Nasal cavity respiratory epithelium epithelial cell of viscerocranial mucosa (primary cell): ENCODE results near the gene BAD. TPM values are rescaled to one million over a fixed set of nuclear protein-coding genes. Genes with fewer than 3 reads are reported as not detected.

Experiments used
- total RNA-seq: library from RNA; depleted of rRNA; stranded (reverse); fragments of >200 nt; gene quantifications from 2 replicates; pipeline ENCODE4 v1.2.3, GENCODE V29; 2014

Gene BAD
- total RNA-seq = 35.6 and 76.6 TPM in 2 replicates

DNA sequence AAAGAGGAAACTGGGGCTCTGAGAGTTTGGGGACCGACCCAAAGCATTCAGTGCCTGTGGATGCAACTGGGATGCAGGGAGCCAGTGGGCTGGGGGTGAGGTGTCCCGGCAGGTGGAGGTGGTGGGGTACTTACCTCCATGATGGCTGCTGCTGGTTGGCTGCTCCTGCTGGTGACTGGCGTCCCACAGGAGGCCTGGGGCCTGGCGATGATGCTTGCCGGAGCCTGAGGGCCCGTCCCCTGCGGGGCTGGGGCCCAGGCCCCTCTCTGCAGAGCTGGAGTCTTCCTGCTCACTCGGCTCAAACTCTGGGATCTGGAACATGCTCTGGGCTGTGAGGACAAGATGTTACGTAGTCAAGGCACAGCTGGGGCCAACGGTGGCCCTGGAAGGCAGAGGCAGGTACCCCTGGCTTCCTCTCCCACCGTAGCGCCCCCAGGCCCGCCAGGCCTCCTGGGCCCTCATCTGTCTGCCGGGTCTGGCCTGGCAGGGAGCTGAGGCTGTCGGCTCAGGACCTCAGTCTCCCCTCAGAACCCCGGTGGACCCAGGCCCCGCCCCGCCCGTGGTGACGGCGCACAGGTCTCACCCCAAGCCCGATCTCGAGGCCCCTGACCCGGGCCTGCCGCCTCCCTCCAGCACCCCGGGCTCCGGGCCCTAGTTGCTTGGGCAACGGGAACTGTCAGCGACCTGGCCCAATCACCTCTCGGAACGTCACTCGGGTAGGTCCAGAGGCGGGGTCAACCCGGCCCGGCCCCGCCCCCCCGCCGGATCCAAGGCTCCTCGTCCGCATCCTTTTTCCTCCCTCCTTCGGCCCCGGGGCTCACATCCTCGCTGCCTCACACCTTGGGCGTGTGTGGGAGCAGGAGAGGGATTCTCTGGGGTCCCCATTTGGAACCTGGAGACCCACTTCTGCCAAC lies at the start of gene BAD:
Gene BAD, minus strand, starts transcription at position 618 of the 914 bp plus-strand sequence. Its CDS starts 297 bp downstream, at position 321.

DNA sequence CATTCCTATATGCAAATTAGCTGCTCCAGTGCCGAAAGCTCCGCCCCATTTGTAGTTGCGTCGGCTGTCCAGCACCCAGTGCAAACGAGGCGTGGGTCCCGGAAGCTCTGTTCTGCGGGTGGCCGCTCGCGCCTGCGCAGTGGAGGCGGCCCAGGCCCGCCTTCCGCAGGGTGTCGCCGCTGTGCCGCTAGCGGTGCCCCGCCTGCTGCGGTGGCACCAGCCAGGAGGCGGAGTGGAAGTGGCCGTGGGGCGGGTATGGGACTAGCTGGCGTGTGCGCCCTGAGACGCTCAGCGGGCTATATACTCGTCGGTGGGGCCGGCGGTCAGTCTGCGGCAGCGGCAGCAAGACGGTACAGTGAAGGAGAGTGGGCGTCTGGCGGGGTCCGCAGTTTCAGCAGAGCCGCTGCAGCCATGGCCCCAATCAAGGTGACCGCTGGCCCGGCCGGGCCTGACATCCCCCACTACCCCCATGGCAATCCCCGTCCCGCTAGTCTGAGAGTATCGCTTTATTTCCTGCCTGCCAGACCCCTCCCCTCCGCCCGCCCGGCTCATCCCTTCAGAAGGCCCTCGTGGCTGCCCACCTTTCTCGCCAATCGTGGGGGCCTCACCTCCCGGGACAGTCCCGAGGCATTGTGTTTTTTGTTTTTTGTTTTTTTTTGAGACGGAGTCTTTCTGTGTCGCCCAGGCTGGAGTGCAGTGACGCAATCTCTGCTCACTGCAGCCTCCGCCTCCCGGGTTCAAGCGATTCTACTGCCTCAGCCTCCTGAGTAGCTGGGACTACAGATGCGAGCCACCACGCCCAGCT lies 33.7 kb upstream of the BAD start, which contains the start of gene PRDX5:
Gene PRDX5, plus strand, starts transcription at position 161 of the 805 bp plus-strand sequence. Its CDS starts 95 bp downstream, at position 256.

DNA sequence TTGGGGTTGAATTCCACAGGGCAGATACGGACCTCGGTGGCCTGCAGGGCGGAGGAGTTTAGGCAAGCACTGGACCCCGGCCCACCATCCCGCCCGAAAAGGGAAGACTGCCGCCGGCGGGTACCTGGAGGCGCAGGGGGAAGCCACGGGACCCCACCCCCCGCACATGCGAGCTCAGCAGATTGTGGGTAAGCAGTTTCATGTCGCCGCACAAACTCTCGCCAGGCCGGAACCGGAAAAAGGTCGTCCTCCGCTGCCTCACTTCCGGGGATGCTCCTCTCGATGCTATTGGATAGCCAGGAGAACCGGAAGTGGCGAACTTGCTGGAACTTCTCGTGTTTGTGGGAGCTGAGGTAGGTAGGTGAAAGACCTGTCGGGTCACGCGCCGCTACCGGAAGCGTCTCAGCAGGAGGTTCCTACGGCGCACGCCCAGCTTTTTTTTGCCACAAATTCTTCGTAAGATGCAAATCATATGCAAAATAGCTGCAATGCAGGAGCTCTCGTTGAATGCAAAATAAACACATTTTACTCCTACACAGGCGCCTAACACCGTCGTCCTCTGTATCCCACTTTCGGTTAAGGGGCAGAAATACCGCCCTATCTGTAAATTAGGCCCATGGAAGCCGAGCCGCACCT lies 33.0 kb upstream of the BAD start, which contains the start of gene TRMT112:
Gene TRMT112, minus strand, starts transcription at position 235 of the 636 bp plus-strand sequence. Its CDS starts 33 bp downstream, at position 202.

DNA sequence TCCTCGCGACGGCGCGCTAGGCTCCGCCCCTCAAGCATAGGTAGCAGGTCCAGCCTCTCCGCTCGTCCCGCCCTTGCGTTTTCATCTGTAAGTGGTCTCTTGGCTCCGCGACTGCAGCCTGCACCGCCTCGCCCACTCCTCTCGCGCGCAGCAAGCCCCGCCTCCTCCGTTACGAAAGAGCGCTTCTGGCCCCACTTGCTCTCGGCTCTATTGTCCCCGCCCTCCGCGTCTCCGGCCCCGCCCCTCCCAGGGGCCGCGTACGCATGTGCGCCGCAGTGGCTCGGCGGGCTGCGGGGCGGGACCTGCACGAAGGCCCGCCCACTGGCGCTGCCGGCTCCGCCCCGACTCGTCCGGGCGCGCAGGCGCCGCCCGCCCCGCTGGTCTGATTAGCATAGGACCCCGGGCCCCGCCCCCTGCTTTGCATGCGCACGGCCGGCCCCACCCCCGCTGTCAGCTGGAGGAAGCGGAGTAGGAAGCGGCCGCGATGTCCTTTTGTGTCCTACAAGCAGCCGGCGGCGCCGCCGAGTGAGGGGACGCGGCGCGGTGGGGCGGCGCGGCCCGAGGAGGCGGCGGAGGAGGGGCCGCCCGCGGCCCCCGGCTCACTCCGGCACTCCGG lies 20.7 kb upstream of the BAD start, which contains the start of gene ESRRA:
Gene ESRRA, plus strand, starts transcription at position 450 of the 616 bp plus-strand sequence. CDS start 1,656 bp downstream, outside the sequence.

DNA sequence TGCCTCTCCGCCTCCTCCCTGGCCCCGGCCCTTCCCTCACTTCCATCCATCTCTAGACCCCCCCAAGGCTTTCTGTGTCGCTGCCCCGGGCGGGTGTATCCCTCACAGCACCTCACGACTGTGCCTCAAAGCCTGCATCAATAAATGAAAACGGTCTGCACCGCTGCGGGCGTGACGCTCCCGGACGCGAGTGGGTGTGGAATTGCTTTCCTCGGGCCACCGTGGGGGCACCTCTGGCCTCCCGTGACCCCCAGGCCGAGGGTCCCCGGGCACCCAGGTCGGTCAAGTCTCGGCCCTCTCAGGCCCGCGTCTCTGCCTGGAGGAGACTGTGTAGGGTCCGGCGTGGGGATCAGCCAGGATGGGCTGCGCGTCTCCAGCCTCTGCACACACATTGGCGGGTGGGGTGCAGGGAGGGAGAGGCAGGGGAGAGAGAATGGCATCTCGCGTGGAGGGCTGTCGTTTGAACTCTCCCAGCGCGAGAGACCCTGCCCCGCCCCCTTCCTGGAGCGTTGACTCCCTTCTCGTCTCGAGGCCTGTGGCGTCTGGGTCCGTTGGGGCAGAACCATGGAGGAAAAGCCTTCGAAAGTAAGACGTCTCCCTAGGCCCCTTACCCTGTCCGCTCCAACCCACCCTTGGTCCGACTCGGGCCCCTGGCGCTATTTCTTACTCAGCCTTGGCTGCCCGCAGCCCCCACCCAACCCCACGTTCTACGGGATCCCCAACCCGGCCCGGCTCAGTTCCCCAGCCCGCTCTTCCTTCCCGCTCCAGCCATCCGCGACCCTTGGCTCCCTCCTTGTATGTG lies 15.6 kb upstream of the BAD start, which contains the start of gene CATSPERZ:
Gene CATSPERZ, plus strand, starts transcription at position 512 of the 802 bp plus-strand sequence. Its CDS starts 53 bp downstream, at position 565.

DNA sequence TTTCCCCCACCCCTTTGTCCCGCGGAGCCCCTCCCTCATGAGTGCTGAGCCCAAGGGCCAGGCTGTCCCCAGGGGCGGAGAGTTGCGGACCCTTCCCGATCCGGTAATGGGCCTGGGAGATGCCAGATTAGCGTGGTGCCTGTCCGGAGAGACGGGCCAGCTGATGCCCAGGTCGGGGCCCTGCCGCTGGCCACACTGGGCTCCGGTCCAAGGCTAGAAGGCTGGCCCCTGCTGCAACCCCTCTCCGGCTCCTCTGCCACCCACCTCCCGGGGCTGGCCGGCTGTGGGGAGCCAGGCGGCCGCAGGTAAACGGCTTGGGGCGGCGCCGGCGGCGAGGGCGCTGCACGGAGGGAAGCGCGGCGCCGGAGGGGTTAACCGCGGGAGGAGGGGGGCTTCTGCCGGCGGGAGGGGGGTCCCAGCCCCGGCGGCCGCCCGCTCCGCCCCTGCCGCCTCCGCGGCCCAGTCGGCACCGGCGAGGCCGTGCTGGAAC lies 6.8 kb upstream of the BAD start, which contains the start of gene KCNK4:
Gene KCNK4, plus strand, starts transcription at position 41 of the 490 bp plus-strand sequence. CDS start 1,717 bp downstream, outside the sequence.

DNA sequence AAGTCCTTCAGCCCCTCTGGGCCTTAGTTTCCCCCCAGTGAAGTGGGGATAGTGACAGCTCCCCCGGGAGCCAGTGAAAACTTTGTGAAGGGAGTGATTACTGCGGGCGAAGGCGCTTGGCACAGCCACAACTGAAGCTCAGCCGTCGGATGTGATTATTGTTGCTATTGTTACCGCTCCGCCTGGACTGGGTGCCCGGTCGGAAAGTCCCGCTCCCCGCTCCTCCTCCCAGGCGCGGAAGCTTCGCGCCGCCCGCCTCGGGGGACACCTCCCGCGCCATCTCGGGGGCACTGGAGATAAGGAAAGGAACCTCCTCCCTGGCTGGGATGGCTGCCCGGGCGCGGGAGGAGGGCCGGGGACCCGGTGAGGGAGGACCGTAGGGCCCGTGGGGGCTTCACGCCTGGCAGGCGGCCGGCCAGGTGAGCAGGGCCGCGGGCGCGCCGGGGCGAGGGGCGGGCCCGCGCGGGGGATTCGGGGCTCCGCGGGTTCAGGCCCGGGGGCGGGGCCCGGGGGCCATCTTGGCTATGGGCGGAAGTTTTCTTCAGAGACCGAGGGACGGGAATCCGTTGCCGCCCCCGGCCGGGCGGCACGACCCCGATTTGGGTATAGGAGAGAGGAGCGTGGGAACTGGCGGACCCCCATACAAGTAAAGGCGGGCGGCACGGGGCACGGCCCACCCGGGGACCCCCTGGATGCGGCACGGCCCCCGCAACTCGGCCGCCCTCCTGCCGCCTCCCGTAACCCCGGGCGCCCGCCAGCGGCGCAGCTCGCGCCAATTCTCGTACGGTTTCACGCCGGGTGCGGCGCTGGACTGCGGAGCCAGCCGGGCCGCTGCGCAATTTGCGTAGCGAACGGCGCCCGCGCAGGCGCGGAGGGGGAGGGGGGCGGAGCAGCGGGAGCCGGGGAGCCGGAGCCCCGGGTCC lies 758 bp upstream of the BAD start, which contains the start of gene GPR137:
Gene GPR137, plus strand, starts transcription at position 887 of the 923 bp plus-strand sequence. CDS start 677 bp downstream, outside the sequence.

DNA sequence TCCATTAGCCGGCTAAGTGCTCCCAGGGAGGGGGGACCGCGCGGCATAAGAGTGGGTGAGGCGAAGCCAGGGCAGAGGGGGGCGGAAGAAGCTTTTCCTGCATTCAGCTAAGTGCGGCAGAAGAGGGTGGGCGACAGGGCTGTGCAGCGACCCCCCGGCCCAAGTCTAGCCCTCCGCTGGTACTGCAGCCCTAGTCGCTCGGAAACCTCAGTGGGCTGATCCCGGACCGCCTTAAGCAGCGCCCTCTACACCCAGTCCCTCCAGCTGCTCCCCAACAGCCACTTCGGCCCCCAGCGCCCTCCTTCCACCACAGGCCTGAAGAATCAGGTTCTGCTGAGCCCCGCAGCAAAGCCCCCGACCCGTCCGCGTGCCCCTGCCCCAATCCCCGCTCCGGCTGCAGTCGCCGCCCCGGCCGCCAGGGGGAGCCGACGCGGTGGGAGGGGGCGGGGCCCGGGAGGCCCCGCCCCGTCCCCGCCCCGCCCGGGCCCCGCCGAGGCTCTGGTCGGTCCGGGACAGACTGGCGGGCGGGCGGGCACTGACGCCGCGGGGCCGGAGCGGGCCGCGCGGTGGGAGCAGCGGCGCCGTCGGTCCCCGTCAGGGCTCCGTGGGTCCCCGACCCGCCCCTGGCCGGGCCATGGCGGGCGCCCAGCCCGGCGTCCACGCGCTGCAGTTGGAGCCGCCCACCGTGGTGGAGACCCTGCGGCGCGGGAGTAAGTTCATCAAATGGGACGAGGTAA lies 33.3 kb downstream of the BAD start, which contains the start of gene PLCB3:
Gene PLCB3, plus strand, starts transcription at position 515 of the 737 bp plus-strand sequence. Its CDS starts 120 bp downstream, at position 635.

DNA sequence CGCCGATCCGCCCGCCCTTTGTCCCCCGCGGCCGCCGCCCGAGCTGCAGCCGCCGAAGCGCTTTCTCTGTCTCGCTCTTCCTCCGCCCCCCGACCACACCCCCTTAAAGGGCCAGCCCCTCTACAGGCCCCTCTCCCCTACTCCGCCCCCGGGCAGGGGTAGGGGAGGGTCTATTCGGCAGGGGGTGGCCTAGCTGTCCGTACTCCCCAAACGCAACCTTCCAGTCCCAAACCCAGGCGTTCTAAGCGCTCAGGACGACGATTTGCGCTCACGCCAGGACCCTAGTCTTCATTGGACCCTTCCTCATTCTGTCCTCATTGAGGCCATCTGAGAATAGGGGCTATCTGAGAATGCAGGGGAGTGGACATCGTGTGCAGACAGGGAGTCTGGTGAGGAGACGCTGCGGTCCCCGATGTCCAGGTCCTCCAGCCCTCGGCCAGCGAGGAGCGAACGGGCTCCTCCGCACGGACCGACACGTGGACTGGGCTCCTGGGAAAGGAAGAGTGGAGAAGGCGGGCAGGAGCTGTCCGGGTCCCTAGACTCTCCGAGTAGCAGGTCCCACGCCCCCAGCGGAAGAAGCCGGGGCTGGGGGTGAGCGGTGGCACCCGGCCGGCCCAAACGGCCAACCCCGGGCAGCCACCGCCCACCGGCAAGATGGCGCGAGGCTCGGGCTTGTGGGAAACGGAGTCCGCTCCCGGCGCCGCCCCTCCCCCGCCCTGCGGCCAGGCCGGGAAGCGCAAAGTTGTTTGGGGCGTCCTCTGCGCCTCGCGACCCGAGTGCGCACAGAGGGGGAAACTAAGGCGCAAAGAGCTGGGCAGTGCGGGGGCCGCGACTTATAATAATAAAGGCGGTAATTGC lies 37.4 kb downstream of the BAD start, which contains the start of gene PPP1R14B:
Gene PPP1R14B, minus strand, starts transcription at position 73 of the 858 bp plus-strand sequence. CDS start 270 bp downstream, outside the sequence.

DNA sequence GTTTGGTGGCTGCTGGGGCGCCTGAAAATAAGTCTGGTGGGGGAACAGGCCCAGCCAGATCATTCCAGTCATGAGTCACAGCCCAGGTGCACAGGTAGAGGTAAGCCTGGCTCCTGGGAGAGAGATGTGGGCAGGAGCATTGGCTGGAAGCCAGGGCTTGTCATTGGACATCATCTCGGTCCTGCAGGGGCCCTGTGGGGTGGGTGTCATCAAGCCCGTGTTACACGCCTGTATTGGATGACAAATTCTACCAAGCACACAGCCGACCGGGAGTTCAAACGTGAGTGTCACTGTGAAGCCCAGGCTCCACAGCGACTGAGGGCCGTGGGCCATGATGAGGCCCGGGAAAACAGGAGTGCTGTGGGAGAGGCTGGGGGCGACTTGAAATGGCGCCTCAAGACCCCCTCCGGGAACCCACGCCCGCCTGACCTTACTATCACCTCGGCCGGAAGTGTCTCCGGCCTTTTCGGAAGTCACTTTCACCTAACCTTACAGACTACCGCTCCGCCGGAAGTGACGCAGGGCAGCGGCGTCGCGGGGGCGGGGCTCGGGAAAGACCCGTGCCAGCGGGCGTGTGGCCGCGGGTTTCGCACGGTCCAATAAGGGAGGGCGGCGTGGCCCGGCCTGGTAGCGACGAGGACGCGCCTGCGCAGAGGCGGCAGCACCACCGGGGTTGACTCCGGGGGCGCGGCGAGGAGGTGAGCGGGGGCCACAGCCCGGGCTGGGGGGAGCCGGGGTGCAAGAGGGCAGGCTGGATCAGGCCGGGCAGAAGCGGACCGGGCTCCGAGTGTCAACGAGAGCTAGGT lies 43.8 kb downstream of the BAD start, which contains the start of gene FKBP2:
Gene FKBP2, plus strand, starts transcription at position 661 of the 806 bp plus-strand sequence. CDS start 1,293 bp downstream, outside the sequence.

DNA sequence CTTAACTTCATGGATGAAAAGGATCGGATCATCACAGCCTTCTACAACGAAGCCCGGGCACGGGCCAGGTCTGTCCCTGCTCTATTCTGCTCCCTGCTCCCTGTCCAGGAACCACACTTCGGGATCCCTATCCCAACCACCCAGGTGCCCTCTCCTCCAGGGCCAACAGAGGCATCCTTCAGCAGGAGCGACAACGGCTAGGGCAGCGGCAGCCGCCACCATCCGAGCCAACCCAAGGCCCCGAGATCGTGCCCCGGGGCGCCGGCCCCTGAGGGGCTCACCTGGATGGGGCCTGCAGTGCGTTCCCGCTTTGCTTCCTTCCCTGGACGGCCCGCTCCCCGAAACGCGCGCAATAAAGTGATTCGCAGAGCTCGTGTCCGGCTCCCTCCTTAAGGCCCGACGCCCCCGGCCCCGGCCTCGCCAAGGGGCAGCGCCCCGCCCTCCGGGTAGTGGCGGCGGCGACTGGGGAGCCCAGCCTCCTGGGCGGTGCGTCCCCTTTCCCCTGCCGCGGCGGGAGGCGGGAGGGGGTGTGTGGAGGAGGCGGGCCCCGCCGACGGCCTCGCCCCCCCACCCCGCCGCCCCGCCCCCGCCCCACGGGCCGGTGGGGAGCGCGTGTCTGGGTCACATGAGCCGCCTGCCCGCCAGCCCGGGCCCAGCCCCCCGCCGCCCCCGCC lies 50.4 kb downstream of the BAD start, which contains the start of gene VEGFB:
Gene VEGFB, plus strand, starts transcription at position 672 of the 674 bp plus-strand sequence. CDS start 250 bp downstream, outside the sequence.

DNA sequence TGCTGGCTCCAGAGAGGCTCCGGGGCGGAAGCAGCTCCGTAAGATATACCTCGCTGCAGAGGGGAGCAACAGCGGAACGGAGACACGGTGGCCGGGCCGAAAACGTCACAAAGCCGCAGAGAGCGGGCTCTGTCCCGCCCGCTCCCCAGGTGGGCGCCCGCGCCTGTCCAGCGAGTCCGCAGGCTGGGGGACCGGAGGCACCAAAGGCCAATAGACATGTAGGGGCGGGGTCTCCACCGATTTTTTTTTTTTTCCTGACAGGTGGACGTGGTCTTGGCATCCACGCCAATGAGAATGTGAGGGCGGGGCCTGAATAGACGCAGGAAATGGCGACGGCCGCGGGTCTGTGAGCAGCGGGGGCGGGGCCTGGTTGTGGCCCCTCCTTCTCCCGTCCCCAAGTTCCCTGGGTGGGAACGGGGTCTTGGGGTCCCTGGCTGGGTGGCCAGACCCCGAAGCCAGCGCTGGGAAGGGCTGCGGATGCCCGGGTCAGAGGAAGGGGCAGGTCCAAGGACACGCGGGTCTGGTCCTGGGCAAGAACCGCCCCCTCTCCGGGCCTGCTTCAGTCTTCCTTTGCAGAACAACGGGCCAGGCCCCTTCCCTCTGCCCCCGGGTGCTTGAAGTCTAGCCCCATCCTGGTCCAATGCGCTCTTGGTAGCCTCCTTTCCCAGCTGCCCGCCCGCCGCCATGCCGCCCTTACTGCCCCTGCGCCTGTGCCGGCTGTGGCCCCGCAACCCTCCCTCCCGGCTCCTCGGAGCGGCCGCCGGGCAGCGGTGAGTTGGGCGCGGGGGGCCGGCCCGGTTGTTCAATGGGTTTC lies 54.1 kb downstream of the BAD start, which contains the start of gene DNAJC4:
Gene DNAJC4, plus strand, starts transcription at position 378 of the 814 bp plus-strand sequence. Its CDS starts 307 bp downstream, at position 685.

DNA sequence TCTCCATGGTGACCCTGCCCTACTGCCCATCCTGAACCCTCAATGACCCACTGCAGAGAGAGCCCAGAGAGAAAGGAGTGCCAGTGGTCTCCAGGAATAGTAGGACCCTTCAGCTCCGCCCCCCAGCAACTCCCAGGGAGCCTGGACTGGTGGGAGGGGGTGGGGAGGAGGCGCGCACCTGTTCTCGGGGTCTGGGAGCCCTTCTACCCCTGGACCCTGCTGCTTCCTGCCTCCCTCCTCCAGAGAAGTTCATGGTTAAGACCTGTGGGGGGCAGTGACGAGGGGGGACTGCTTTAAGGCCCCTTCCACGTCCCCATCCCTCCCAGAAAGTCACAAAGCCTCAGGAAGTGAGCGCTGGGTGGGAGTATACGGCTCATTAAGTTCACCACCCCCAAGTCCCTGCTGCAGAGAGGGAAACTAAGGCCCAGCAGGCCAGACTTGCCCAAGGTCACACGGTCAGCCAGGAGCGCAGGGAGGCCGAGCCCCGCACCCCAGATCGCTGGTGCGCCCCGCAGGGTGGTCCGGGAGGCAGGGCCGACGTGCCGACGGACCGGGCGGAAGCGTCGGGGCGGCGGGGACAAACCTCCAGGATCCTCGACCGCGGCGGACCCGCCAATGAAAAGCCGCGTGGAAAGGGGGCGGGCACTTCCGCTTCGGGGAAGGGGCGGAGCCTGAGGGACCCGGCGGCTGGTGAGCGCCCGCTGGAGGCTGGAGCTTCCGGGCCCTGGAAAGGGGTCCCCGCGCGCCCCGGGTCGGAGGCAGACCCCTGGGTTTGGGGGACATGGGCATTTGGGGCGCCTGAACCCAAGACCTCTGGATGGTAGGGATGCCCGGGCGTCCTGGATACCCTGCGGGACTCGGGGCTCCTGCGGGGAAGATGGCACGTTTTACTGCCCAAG lies 58.6 kb downstream of the BAD start, which contains the start of the genes NUDT22 and TRPT1:
Gene NUDT22, plus strand, starts transcription at position 667 of the 899 bp plus-strand sequence. CDS start 379 bp downstream, outside the sequence.
Gene TRPT1, minus strand, starts transcription at position 579 of the 899 bp plus-strand sequence. Its CDS starts 326 bp downstream, at position 253.

